Natural killer cell treated with Interleukin-12 subunit alpha and Interleukin-12 subunit beta and Interleukin-15 and Interleukin-18, amount 100 ng/mL, for 72 hours (primary cell): ENCODE data around the gene KCNA2. TPM values are rescaled to one million over a fixed set of nuclear protein-coding genes. Genes with fewer than 3 reads are reported as not detected.

Source experiments
- ATAC-seq, 2 donors: fragments of 150-1000 bp; cut with Tn5 transposase in 1 of 2; sonication (Bioruptor Pico), chemical (Tn5 transposase) in 1 of 2; 2 replicates each; pipeline ENCODE4 v1.10.0; 2021
- DNase-seq: peaks from one replicate; pipeline ENCODE4 v3.0.0; 2022; ENCODE audit warnings: low spot score
- H3K27ac Mint-ChIP-seq, 2 donors: 1 replicate in 1 of 2; 2 replicates in 1 of 2; pipeline ENCODE4 v1.8.0; 2022; ENCODE audit warnings: mixed read lengths in 2 of 2, mild to moderate bottlenecking in 1 of 2, moderate library complexity in 1 of 2
- H3K27me3 Mint-ChIP-seq, 2 donors: 1 replicate in 1 of 2; 2 replicates in 1 of 2; pipeline ENCODE4 v1.8.0; 2022; ENCODE audit warnings: mixed read lengths in 2 of 2
- H3K36me3 Mint-ChIP-seq: one replicate; pipeline ENCODE4 v1.8.0; 2022; ENCODE audit warnings: mixed read lengths
- H3K4me1 Mint-ChIP-seq, 2 donors: 1 replicate in 1 of 2; 2 replicates in 1 of 2; pipeline ENCODE4 v1.8.0; 2022; ENCODE audit warnings: low read depth in 2 of 2, mixed read lengths in 2 of 2, mild to moderate bottlenecking in 1 of 2
- H3K4me3 Mint-ChIP-seq: one replicate; pipeline ENCODE4 v1.8.0; 2022; ENCODE audit warnings: mixed read lengths
- H3K9me3 Mint-ChIP-seq: 2 replicates; pipeline ENCODE4 v1.8.0; 2022; ENCODE audit warnings: mixed read lengths
- total RNA-seq, 2 donors: library from RNA; stranded (reverse); gene quantifications; one replicate each; pipeline ENCODE4 v1.2.3, GENCODE V29; 2022

The KCNA2 gene
- total RNA-seq, 2 donors from 2014 or later: 0.62 to 0.92 TPM

GRCh38 chr1:110559157-110559556 is 47.0 kb downstream of the KCNA2 start:
- no peak overlapping the region for H3K4me3 Mint-ChIP-seq
- H3K4me1 Mint-ChIP-seq: no peaks in the 10 kb centered on the region
- DNase-seq: no peak
- no peaks in the 10 kb centered on the region for H3K9me3 Mint-ChIP-seq
- H3K27ac Mint-ChIP-seq: no peak overlapping the region
- peaks cover 23 to 45% of the 10 kb centered on the region in 2 donors for H3K27me3 Mint-ChIP-seq
- peak in 1 of 2 donors; percentile 28 for ATAC-seq
- H3K36me3 Mint-ChIP-seq: no peaks in the 10 kb centered on the region

GRCh38 chr1:110557481-110557880 is 48.7 kb downstream of the KCNA2 start:
- Mint-ChIP-seq H3K4me1 (no peaks in the 10 kb centered on the region), H3K27ac (no peak overlapping the region), H3K27me3 (peaks cover 29 to 50% of the 10 kb centered on the region in 2 donors), H3K36me3 (no peaks in the 10 kb centered on the region), H3K9me3 (no peaks in the 10 kb centered on the region), H3K4me3 (no peak overlapping the region)
- no peak for ATAC-seq
- no peak for DNase-seq

GRCh38 chr1:110556471-110556807 is 49.7 kb downstream of the KCNA2 start:
- H3K27me3 Mint-ChIP-seq: peaks cover 29 to 53% of the 10 kb centered on the region in 2 donors

GRCh38 chr1:110555807-110556470 is 50.2 kb downstream of the KCNA2 start:
- Mint-ChIP-seq H3K36me3 (no peaks in the 10 kb centered on the region), H3K27me3 (peaks cover 33 to 53% of the 10 kb centered on the region in 2 donors), H3K4me1 (no peaks in the 10 kb centered on the region), H3K27ac (no peak overlapping the region), H3K4me3 (no peak overlapping the region), H3K9me3 (no peaks in the 10 kb centered on the region)
- no peak for DNase-seq
- no peak for ATAC-seq

More at GRCh38 chr1:110556471-110556807, 49.7 kb downstream of the KCNA2 start:
- Mint-ChIP-seq H3K9me3 (no peaks in the 10 kb centered on the region), H3K4me3 (no peak overlapping the region), H3K36me3 (no peaks in the 10 kb centered on the region), H3K27ac (no peak overlapping the region), H3K4me1 (no peaks in the 10 kb centered on the region)
- no peak for ATAC-seq
- DNase-seq: no peak

- ATAC-seq (peak; percentile 81 to 89), DNase-seq (peak; percentile 74)
- Mint-ChIP-seq H3K27me3 (peaks cover 33 to 53% of the 10 kb centered on the region in 2 donors), H3K4me1 (no peaks in the 10 kb centered on the region), H3K36me3 (no peaks in the 10 kb centered on the region), H3K27ac (no peak overlapping the region), H3K4me3 (no peak overlapping the region), H3K9me3 (no peaks in the 10 kb centered on the region)
Observed at GRCh38 chr1:110554871-110555801, 51.0 kb downstream of the KCNA2 start.

GRCh38 chr1:110551278-110551809 is 54.8 kb downstream of the KCNA2 start:
- H3K9me3 Mint-ChIP-seq: no peaks in the 10 kb centered on the region
- no peaks in the 10 kb centered on the region for H3K4me1 Mint-ChIP-seq
- H3K4me3 Mint-ChIP-seq: no peak overlapping the region
- DNase-seq (no peak), ATAC-seq (no peak)
- H3K27me3 Mint-ChIP-seq: peaks cover 26 to 34% of the 10 kb centered on the region in 2 donors
- H3K36me3 Mint-ChIP-seq: no peaks in the 10 kb centered on the region
- H3K27ac Mint-ChIP-seq: no peak overlapping the region

- H3K4me3 Mint-ChIP-seq: no peak overlapping the region
- no peak for DNase-seq
- peaks cover 31 to 48% of the 10 kb centered on the region in 2 donors for H3K27me3 Mint-ChIP-seq
- H3K4me1 Mint-ChIP-seq: no peaks in the 10 kb centered on the region
- no peaks in the 10 kb centered on the region for H3K9me3 Mint-ChIP-seq
- no peak for ATAC-seq
- H3K36me3 Mint-ChIP-seq: no peaks in the 10 kb centered on the region
- H3K27ac Mint-ChIP-seq: no peak overlapping the region
Observed at GRCh38 chr1:110549831-110550230, 56.3 kb downstream of the KCNA2 start.

GRCh38 chr1:110548381-110548780 is 57.8 kb downstream of the KCNA2 start:
- peaks cover 33 to 38% of the 10 kb centered on the region in 2 donors for H3K27me3 Mint-ChIP-seq
- DNase-seq: no peak
- no peak overlapping the region for H3K4me3 Mint-ChIP-seq
- no peak for ATAC-seq
- no peaks in the 10 kb centered on the region for H3K4me1 Mint-ChIP-seq
- H3K27ac Mint-ChIP-seq: no peak overlapping the region
- H3K36me3 Mint-ChIP-seq: no peaks in the 10 kb centered on the region
- H3K9me3 Mint-ChIP-seq: no peaks in the 10 kb centered on the region

- no peak overlapping the region for H3K4me3 Mint-ChIP-seq
- H3K4me1 Mint-ChIP-seq: no peaks in the 10 kb centered on the region
- H3K27me3 Mint-ChIP-seq: peaks cover 24 to 26% of the 10 kb centered on the region in 2 donors
- H3K27ac Mint-ChIP-seq: no peak overlapping the region
- no peaks in the 10 kb centered on the region for H3K36me3 Mint-ChIP-seq
- ATAC-seq (no peak), DNase-seq (no peak)
- H3K9me3 Mint-ChIP-seq: no peaks in the 10 kb centered on the region
Observed at GRCh38 chr1:110547017-110547416, 59.1 kb downstream of the KCNA2 start.

GRCh38 chr1:110545492-110545891 is 60.7 kb downstream of the KCNA2 start:
- Mint-ChIP-seq H3K27ac (no peak overlapping the region), H3K4me1 (no peaks in the 10 kb centered on the region), H3K27me3 (peaks cover 24 to 26% of the 10 kb centered on the region in 2 donors), H3K4me3 (no peak overlapping the region), H3K9me3 (no peaks in the 10 kb centered on the region), H3K36me3 (no peaks in the 10 kb centered on the region)
- DNase-seq: no peak
- no peak for ATAC-seq

- no peak for DNase-seq
- ATAC-seq: no peak
- H3K4me3 Mint-ChIP-seq: no peak overlapping the region
- H3K9me3 Mint-ChIP-seq: no peaks in the 10 kb centered on the region
- H3K36me3 Mint-ChIP-seq: no peaks in the 10 kb centered on the region
- H3K27me3 Mint-ChIP-seq: peaks cover 24 to 26% of the 10 kb centered on the region in 2 donors
- no peak overlapping the region for H3K27ac Mint-ChIP-seq
- no peaks in the 10 kb centered on the region for H3K4me1 Mint-ChIP-seq
Observed at GRCh38 chr1:110544753-110545152, 61.4 kb downstream of the KCNA2 start.
